IMR-90 (cell line): ENCODE results near the gene LIN37. TPM values are rescaled to one million over a fixed set of nuclear protein-coding genes. Genes with fewer than 3 reads are reported as not detected.

ENCODE experiments used
- ATAC-seq: fragments of 200-7000 bp; cut with Tn5 transposase; 2 replicates; pipeline ENCODE4 v1.9.1; 2020; ENCODE audit warnings: low read depth, mild to moderate bottlenecking, moderate library complexity
- BruUV-seq: library from RNA; stranded (reverse); fragments of 400-500 nt; replicated peaks from 2 replicates; lab custom pipeline; 2021; lab: Mats Ljungman, UMichigan
- CTCF ChIA-PET: fragments of 300-600 bp; formaldehyde crosslinking; extraction: SDS; loops from one replicate; lab custom pipeline; 2021; ENCODE audit warnings: antibody characterized with exemption; lab: Yijun Ruan, JAX
- POLR2A ChIA-PET: fragments of 300-600 bp; sonication (Branson Sonifier 250); formaldehyde crosslinking; loops from one replicate; lab custom pipeline; 2022; ENCODE audit warnings: antibody characterized with exemption; ENCODE audit not compliant: unreplicated experiment; lab: Charles Lee
- DNase-seq: peaks from one replicate; pipeline ENCODE4 v3.0.0; 2013
- H2AFZ ChIP-seq: replicated peaks from 2 replicates; pipeline ENCODE3; 2013; ENCODE audit warnings: low read length, mild to moderate bottlenecking; ENCODE audit not compliant: poor library complexity
- H2AK5ac ChIP-seq: 2 replicates; pipeline ENCODE4 v1.6.1; 2013; ENCODE audit warnings: low read depth, low read length, inconsistent platforms
- H2AK9ac ChIP-seq: replicated peaks from 2 replicates; pipeline ENCODE3; 2013; ENCODE audit warnings: mild to moderate bottlenecking, low read depth, low read length, moderate library complexity; ENCODE audit not compliant: poor library complexity
- H2BK120ac ChIP-seq: 2 replicates; pipeline ENCODE4 v1.6.1; 2013; ENCODE audit warnings: low read depth, low read length, inconsistent platforms
- H2BK15ac ChIP-seq: 3 replicates; pipeline ENCODE4 v1.6.1; 2013; ENCODE audit warnings: low read depth, low read length, inconsistent platforms
- H2BK20ac ChIP-seq: 2 replicates; pipeline ENCODE4 v1.6.1; 2013; ENCODE audit warnings: low read depth, mild to moderate bottlenecking, inconsistent platforms, low read length, moderate library complexity
- H2BK5ac ChIP-seq: 2 replicates; pipeline ENCODE4 v1.6.1; 2013; ENCODE audit warnings: mild to moderate bottlenecking, low read depth, low read length, inconsistent platforms; ENCODE audit not compliant: poor library complexity, severe bottlenecking
- H3K14ac ChIP-seq: replicated peaks from 2 replicates; pipeline ENCODE4 v1.6.1; 2013; ENCODE audit warnings: low read depth, low read length, inconsistent platforms
- H3K18ac ChIP-seq: 2 replicates; pipeline ENCODE4 v1.6.1; 2013; ENCODE audit warnings: low read depth, low read length, control low read depth
- H3K23ac ChIP-seq: 2 replicates; pipeline ENCODE4 v1.6.1; 2013; ENCODE audit warnings: low read depth, low read length, inconsistent platforms
- H3K27ac ChIP-seq: 2 replicates; pipeline ENCODE4 v1.5.1; 2013; ENCODE audit warnings: mild to moderate bottlenecking, control low read depth, low read length; ENCODE audit not compliant: insufficient read depth
- H3K27me3 ChIP-seq: 2 replicates; pipeline ENCODE4 v1.6.1; 2013; ENCODE audit warnings: low read length; ENCODE audit not compliant: control insufficient read depth, insufficient read depth
- H3K36me3 ChIP-seq: 2 replicates; pipeline ENCODE4 v1.6.1; 2013; ENCODE audit warnings: low read length, mixed read lengths; ENCODE audit not compliant: control insufficient read depth, insufficient read depth
- H3K4ac ChIP-seq: 2 replicates; pipeline ENCODE4 v1.6.1; 2013; ENCODE audit warnings: low read depth, low read length, inconsistent platforms
- H3K4me1 ChIP-seq: 2 replicates; pipeline ENCODE4 v1.6.1; 2013; ENCODE audit warnings: low read length, mixed read lengths; ENCODE audit not compliant: control insufficient read depth, insufficient read depth
- H3K4me2 ChIP-seq: 2 replicates; pipeline ENCODE4 v1.6.1; 2013; ENCODE audit warnings: low read depth, mild to moderate bottlenecking, control low read depth, low read length, moderate library complexity
- H3K4me3 ChIP-seq: 2 replicates; pipeline ENCODE4 v1.5.1; 2013; ENCODE audit warnings: low read depth, mild to moderate bottlenecking, control low read depth, low read length, moderate library complexity; ENCODE audit not compliant: insufficient read depth
- H3K56ac ChIP-seq: 2 replicates; pipeline ENCODE4 v1.6.1; 2013; ENCODE audit warnings: low read length, inconsistent platforms; ENCODE audit not compliant: insufficient read depth; ENCODE audit errors: extremely low read depth
- H3K79me1 ChIP-seq, 2 experiments: 2 replicates each; pipeline ENCODE4 v1.6.1; 2013; ENCODE audit warnings: low read length in 2 of 2, inconsistent platforms in 1 of 2, low read depth in 1 of 2
- H3K9ac ChIP-seq: 2 replicates; pipeline ENCODE4 v1.6.1; 2013; ENCODE audit warnings: low read depth, low read length, control low read depth
- H3K9me1 ChIP-seq: 2 replicates; pipeline ENCODE4 v1.6.1; 2013; ENCODE audit warnings: low read length, inconsistent platforms; ENCODE audit not compliant: insufficient read depth
- H3K9me3 ChIP-seq: 2 replicates; pipeline ENCODE4 v1.6.1; 2013; ENCODE audit warnings: low read length; ENCODE audit not compliant: control insufficient read depth, insufficient read depth
- H4K20me1 ChIP-seq: 2 replicates; pipeline ENCODE4 v1.6.1; 2013; ENCODE audit warnings: low read length, inconsistent platforms; ENCODE audit not compliant: insufficient read depth
- H4K5ac ChIP-seq: 2 replicates; pipeline ENCODE4 v1.6.1; 2013; ENCODE audit warnings: mild to moderate bottlenecking, low read depth, low read length, control low read depth
- H4K8ac ChIP-seq, 2 experiments: 2 replicates each; pipeline ENCODE4 v1.6.1; 2013; ENCODE audit warnings: low read depth in 2 of 2, low read length in 2 of 2, control low read depth in 1 of 2, inconsistent platforms in 1 of 2
- H4K91ac ChIP-seq: 2 replicates; pipeline ENCODE4 v1.6.1; 2013; ENCODE audit warnings: low read depth, low read length, inconsistent platforms; ENCODE audit not compliant: insufficient read depth
- BHLHE40 ChIP-seq: fragments of 150-350 bp; IDR thresholded peaks from 2 replicates; pipeline ENCODE4 v1.6.1; 2016; ENCODE audit warnings: mild to moderate bottlenecking, low read depth, low read length
- CEBPB ChIP-seq: IDR thresholded peaks from 2 replicates; pipeline ENCODE4 v1.6.1; 2012; ENCODE audit warnings: low read depth, low read length, improper control_type of control experiment
- CHD1 ChIP-seq: IDR thresholded peaks from 2 replicates; pipeline ENCODE4 v1.6.1; 2012; ENCODE audit warnings: low read depth, low read length, improper control_type of control experiment
- FOS ChIP-seq: fragments of 150-350 bp; IDR thresholded peaks from 2 replicates; pipeline ENCODE4 v1.6.1; 2016; ENCODE audit warnings: low read depth, low read length
- MAFK ChIP-seq: IDR thresholded peaks from 2 replicates; pipeline ENCODE4 v1.6.1; 2012; ENCODE audit warnings: low read depth, low read length, improper control_type of control experiment
- MAZ ChIP-seq: IDR thresholded peaks from 2 replicates; pipeline ENCODE4 v1.6.1; 2012; ENCODE audit warnings: low read depth, mild to moderate bottlenecking, low read length, improper control_type of control experiment, moderate library complexity, borderline replicate concordance
- MXI1 ChIP-seq: IDR thresholded peaks from 2 replicates; pipeline ENCODE4 v1.6.1; 2012; ENCODE audit warnings: low read depth, mild to moderate bottlenecking, low read length, moderate library complexity, borderline replicate concordance
- NFE2L2 ChIP-seq: fragments of 150-350 bp; IDR thresholded peaks from 2 replicates; pipeline ENCODE4 v1.6.1; 2016; ENCODE audit warnings: low read depth, mild to moderate bottlenecking, low read length
- POLR2A ChIP-seq: IDR thresholded peaks from 2 replicates; pipeline ENCODE4 v1.6.1; 2012; ENCODE audit warnings: mild to moderate bottlenecking, low read depth, low read length
- RAD21 ChIP-seq: IDR thresholded peaks from 2 replicates; pipeline ENCODE4 v1.6.1; 2012; ENCODE audit warnings: low read length, improper control_type of control experiment
- RCOR1 ChIP-seq: IDR thresholded peaks from 2 replicates; pipeline ENCODE4 v1.6.1; 2012; ENCODE audit warnings: mild to moderate bottlenecking, low read length, improper control_type of control experiment; ENCODE audit not compliant: insufficient replicate concordance
- RFX5 ChIP-seq: IDR thresholded peaks from 2 replicates; pipeline ENCODE4 v1.8.0; 2012; ENCODE audit warnings: low read depth, mild to moderate bottlenecking, low read length, moderate library complexity
- SMC3 ChIP-seq: fragments of 150-350 bp; IDR thresholded peaks from 2 replicates; pipeline ENCODE4 v1.6.1; 2016; ENCODE audit warnings: low read depth, mild to moderate bottlenecking, antibody characterized with exemption, low read length, moderate library complexity
- WGBS, 2 experiments: methylation state at CpG; one replicate each; pipeline versions ENCODE4 v1.1.5 to v1.1.7; 2013; ENCODE audit warnings: missing lambda C conversion rate in 2 of 2; ENCODE audit not compliant: insufficient read length in 1 of 2; ENCODE audit errors: extremely low coverage in 2 of 2; 5-methylcytosine and 5-hydroxymethylcytosine counted together
- dilution Hi-C: fragments of 300-500 bp; cut with HindIII; formaldehyde crosslinking; loops from one replicate; pipeline ENCODE4 v1.14.3; 2018; ENCODE audit warnings: low sequenced_read_pairs; ENCODE audit not compliant: unreplicated experiment
- in situ Hi-C: fragments of 300-500 bp; cut with MboI; formaldehyde crosslinking; loops from 3 replicates; pipeline ENCODE4 v1.14.3; 2019; ENCODE audit warnings: low sequenced_read_pairs, inconsistent platforms, mixed read lengths
- intact Hi-C: fragments of 100-400 bp; cut with micrococcal nuclease; formaldehyde crosslinking; loops from 2 replicates; pipeline ENCODE4 v1.10.0; 2022
- polyA plus RNA-seq, 3 experiments: library from polyadenylated mRNA; depleted of rRNA; stranded (reverse); fragments of >200 nt; gene quantifications; 2 replicates each; pipeline ENCODE4 v1.2.3, GENCODE V29; 2012; ENCODE audit warnings: low replicate concordance in 1 of 3
- total RNA-seq: library from RNA; depleted of rRNA; stranded (reverse); fragments of >200 nt; gene quantifications from 2 replicates; pipeline ENCODE4 v1.2.3, GENCODE V29; 2012
- TF ChIP-seq, protein P1 (sequence below): fragments of 150-350 bp; IDR thresholded peaks from 2 replicates; pipeline ENCODE4 v1.6.1; 2017; ENCODE audit warnings: mild to moderate bottlenecking, antibody characterized with exemption, low read length, low read depth
- TF ChIP-seq, protein P2 (sequence below): conservative IDR thresholded peaks from 2 replicates; pipeline ENCODE4 v1.5.1; 2012; ENCODE audit warnings: mild to moderate bottlenecking, low read depth, low read length, improper control_type of control experiment
- TF ChIP-seq, protein P3 (sequence below): fragments of 150-350 bp; IDR thresholded peaks from 2 replicates; pipeline ENCODE4 v1.6.1; 2016; ENCODE audit warnings: low read depth, mild to moderate bottlenecking, low read length, moderate library complexity, borderline replicate concordance

Gene LIN37
- total and polyA plus RNA-seq, 2 of the 4 experiments (the other 2 are of a cell fraction), result 12.7 to 23.1 TPM

DNA sequence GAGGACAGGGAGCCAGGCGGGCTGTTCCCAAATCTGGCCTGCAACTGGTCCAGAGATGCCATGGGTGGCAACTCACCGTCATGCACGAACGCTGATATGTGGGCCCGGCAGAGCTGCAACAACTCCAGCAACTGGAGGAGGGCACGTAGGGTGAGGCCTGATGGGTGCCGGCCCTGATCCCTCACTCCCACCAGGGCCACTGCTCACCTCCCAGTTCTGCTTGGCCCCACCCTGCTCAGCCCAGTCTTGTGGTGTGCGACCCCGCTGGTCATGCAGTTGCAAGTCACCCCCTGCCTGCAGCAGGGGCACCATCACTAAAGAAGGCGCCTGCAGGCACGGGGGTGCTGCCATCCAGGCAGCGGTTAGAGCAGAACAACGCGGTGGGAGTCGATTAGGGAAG lies 43.9 kb downstream of the LIN37 start:
- H3K4me1 ChIP-seq, result no peaks in the 10 kb centered on the region
- H3K9me1 ChIP-seq, result no peaks in the 10 kb centered on the region
- POLR2A ChIA-PET, result no interaction called here
- H3K27ac ChIP-seq, result no peak overlapping the region
- 87% methylated on average over 10 of the region's 15 CpGs; no CpG with 5 or more reads in 1 of the 2 experiments for WGBS, 2 experiments
- H4K20me1 ChIP-seq, result no peaks in the 10 kb centered on the region
- no peaks in the 10 kb centered on the region for H3K36me3 ChIP-seq
- H2AFZ ChIP-seq, result peak overlapping the region; percentile 2
- dilution Hi-C loops (no loop called here), in situ Hi-C loops (no loop called here), intact Hi-C loops (no loop called here)
- no peak for DNase-seq
- no peak overlapping the region for H3K4me3 ChIP-seq
- H3K14ac ChIP-seq, result no peak overlapping the region
- no peak overlapping the region for H2BK5ac ChIP-seq
- H2BK20ac ChIP-seq, result no peak overlapping the region
- H3K4ac ChIP-seq, result no peak overlapping the region
- no peak overlapping the region for H3K23ac ChIP-seq
- peaks cover 18% of the 10 kb centered on the region for H3K27me3 ChIP-seq
- H3K79me1 ChIP-seq, result no peaks in the 10 kb centered on the region
- H3K9ac ChIP-seq, result no peak overlapping the region
- ATAC-seq, result no peak
- H3K18ac ChIP-seq, result no peak overlapping the region
- no peak overlapping the region for H3K56ac ChIP-seq
- H4K5ac ChIP-seq, result no peak overlapping the region
- BruUV-seq, result no TSS peak
- H2AK5ac ChIP-seq, result no peak overlapping the region
- H3K4me2 ChIP-seq, result no peak overlapping the region
- no peak overlapping the region for H4K8ac ChIP-seq
- CTCF ChIA-PET, result no interaction called here
- no peak for TF ChIP-seq SMC3
- no peak for TF ChIP-seq CHD1
- TF ChIP-seq, protein P1, sequence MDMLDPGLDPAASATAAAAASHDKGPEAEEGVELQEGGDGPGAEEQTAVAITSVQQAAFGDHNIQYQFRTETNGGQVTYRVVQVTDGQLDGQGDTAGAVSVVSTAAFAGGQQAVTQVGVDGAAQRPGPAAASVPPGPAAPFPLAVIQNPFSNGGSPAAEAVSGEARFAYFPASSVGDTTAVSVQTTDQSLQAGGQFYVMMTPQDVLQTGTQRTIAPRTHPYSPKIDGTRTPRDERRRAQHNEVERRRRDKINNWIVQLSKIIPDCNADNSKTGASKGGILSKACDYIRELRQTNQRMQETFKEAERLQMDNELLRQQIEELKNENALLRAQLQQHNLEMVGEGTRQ, result no peak
- no peak for TF ChIP-seq MXI1
- TF ChIP-seq BHLHE40, result no peak
- TF ChIP-seq POLR2A, result no peak
- TF ChIP-seq CEBPB, result no peak
- no peak for TF ChIP-seq NFE2L2
- no peak for TF ChIP-seq RCOR1
- no peak for TF ChIP-seq FOS
- no peak for TF ChIP-seq MAZ
- TF ChIP-seq MAFK, result no peak
- TF ChIP-seq, protein P2, sequence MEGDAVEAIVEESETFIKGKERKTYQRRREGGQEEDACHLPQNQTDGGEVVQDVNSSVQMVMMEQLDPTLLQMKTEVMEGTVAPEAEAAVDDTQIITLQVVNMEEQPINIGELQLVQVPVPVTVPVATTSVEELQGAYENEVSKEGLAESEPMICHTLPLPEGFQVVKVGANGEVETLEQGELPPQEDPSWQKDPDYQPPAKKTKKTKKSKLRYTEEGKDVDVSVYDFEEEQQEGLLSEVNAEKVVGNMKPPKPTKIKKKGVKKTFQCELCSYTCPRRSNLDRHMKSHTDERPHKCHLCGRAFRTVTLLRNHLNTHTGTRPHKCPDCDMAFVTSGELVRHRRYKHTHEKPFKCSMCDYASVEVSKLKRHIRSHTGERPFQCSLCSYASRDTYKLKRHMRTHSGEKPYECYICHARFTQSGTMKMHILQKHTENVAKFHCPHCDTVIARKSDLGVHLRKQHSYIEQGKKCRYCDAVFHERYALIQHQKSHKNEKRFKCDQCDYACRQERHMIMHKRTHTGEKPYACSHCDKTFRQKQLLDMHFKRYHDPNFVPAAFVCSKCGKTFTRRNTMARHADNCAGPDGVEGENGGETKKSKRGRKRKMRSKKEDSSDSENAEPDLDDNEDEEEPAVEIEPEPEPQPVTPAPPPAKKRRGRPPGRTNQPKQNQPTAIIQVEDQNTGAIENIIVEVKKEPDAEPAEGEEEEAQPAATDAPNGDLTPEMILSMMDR, result no peak
- TF ChIP-seq RFX5, result no peak
- no peak for TF ChIP-seq RAD21
- TF ChIP-seq, protein P3, sequence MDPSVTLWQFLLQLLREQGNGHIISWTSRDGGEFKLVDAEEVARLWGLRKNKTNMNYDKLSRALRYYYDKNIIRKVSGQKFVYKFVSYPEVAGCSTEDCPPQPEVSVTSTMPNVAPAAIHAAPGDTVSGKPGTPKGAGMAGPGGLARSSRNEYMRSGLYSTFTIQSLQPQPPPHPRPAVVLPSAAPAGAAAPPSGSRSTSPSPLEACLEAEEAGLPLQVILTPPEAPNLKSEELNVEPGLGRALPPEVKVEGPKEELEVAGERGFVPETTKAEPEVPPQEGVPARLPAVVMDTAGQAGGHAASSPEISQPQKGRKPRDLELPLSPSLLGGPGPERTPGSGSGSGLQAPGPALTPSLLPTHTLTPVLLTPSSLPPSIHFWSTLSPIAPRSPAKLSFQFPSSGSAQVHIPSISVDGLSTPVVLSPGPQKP, result no peak
- no peak overlapping the region for H2AK9ac ChIP-seq
- H2BK15ac ChIP-seq, result no peak overlapping the region
- no peak overlapping the region for H2BK120ac ChIP-seq
- H4K91ac ChIP-seq, result no peak overlapping the region
- H3K9me3 ChIP-seq, result no peaks in the 10 kb centered on the region
